ENCODE results near the gene DNASE1L3.

The DNASE1L3 gene

DNA sequence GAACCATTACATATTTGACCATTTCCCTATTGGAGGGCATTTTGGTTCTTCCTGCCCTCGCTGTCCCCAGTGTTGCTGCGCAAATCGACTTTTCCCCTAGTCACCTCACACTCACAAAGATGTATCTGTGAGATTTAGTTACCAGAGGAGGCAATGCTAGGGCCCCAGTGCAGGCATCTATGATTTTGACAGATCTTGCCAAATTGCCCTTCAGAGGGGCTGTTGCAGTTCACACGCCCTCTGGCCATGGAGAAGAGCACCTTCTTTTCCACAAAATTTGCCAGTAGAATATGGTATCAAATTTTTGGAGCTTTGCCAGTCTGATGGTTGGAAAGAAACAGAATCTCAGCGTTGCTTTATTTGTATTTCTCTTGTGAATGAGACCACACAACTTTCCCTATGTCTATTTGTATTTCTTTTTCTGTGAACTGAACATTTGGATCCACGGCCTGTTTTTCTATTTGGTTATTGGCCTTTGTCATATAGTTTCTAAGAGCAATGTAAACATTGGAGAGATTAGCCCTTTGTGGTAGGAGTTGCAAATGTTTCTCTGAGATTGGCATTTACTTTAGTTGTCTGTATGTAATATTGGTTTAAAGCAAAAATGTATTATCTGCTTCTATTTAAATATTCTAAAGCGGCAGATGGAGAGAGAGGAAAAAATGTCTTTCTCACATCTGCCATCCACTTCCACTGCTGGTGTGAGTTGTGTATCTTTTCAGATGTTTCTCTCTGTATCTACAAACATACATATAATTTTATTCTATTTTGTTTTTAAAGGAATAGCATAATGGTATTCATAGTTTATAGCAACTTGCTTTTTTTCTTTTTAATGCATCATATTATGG is 66.1 kb downstream of the DNASE1L3 start:
- CTCF ChIA-PET: no interaction called here
- no peak for DNase-seq (ENCODE audit: low read depth, low spot score)
- no peak overlapping the region for H3K4me3 ChIP-seq (ENCODE audit: low read depth, low read length)
- POLR2A ChIA-PET: no interaction called here
- TF ChIP-seq CTCF (IDR thresholded peaks at IDR 0.05; ENCODE audit: insufficient read depth, low read length, missing control alignments): no peak

DNA sequence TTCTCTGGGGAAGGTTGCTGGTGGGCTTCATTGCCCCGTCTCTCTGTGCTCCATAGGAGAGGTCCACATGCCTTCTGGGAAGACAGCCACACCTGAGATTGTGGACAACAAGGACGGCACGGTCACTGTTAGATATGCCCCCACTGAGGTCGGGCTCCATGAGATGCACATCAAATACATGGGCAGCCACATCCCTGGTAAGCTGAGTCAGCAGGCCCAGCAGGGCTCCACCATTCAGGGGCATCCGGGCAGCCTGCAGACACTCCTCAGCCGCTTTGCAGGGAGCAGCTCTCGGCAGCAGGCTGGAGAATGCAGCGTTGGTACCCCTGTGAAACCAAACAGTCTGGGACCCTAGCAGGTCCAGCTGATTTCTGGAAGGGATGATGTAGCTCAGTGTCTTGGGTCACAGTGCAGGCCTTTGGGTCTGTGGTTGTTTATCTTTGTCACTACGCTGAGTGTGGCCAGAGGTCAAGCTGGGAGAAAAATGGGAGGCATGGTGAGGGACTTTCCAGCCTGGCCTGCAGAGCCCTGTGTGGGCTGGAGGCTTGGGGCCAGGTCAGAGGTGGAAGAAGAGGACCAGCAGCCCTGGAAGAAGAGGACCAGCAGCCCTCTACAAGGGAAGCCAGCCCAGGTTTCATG is 67.2 kb downstream of the DNASE1L3 start:
- ChIA-PET CTCF (no interaction called here), POLR2A (interaction anchor here (0.7 kb wide), 1 partner anchor 11 kb away, joined by 3 read pairs; no protein-coding TSS in a partner anchor)
- DNase-seq (ENCODE audit: low read depth, low spot score): no peak

More for the DNA sequence above, 67.2 kb downstream of the DNASE1L3 start:
- TF ChIP-seq CTCF (IDR thresholded peaks at IDR 0.05; ENCODE audit: insufficient read depth, low read length, missing control alignments): no peak
- no peak overlapping the region for H3K4me3 ChIP-seq (ENCODE audit: low read depth, low read length)

All from AG04449 (cell line).